Activated T-helper 17 cell treated with anti-CD3 and anti-CD28 coated beads, Interleukin-2, amount 50 U/mL, for 72 hours (primary cell): ENCODE results near the gene ENDOV. TPM values are rescaled to one million over a fixed set of nuclear protein-coding genes. Genes with fewer than 3 reads are reported as not detected.

Experiments
- ATAC-seq: fragments of 150-1000 bp; cut with Tn5 transposase; replicated peaks from 2 replicates; pipeline ENCODE4 v1.10.0; 2021; ENCODE audit warnings: mild to moderate bottlenecking, moderate library complexity
- H3K27ac Mint-ChIP-seq: one replicate; pipeline ENCODE4 v1.8.0; 2022; ENCODE audit warnings: mixed read lengths
- H3K27me3 Mint-ChIP-seq: one replicate; pipeline ENCODE4 v1.8.0; 2022; ENCODE audit warnings: mixed read lengths
- H3K36me3 Mint-ChIP-seq: one replicate; pipeline ENCODE4 v1.8.0; 2022; ENCODE audit warnings: low read depth, mild to moderate bottlenecking, mixed read lengths
- H3K4me1 Mint-ChIP-seq: one replicate; pipeline ENCODE4 v1.8.0; 2022; ENCODE audit warnings: mixed read lengths
- H3K4me3 Mint-ChIP-seq: one replicate; pipeline ENCODE4 v1.8.0; 2022; ENCODE audit warnings: mild to moderate bottlenecking, mixed read lengths
- H3K9me3 Mint-ChIP-seq: one replicate; pipeline ENCODE4 v1.8.0; 2022; ENCODE audit warnings: mixed read lengths
- total RNA-seq, 2 donors: library from RNA; stranded (reverse); gene quantifications; one replicate each; pipeline ENCODE4 v1.2.3, GENCODE V29; 2022

The ENDOV gene
- total RNA-seq, 2 donors from 2014 or later, result 9.7 to 20.1 TPM

GRCh38 chr17:80451104-80451775 lies 36.3 kb downstream of the ENDOV start:
- Mint-ChIP-seq H3K27me3 (no peaks in the 10 kb centered on the region), H3K27ac (no peak overlapping the region), H3K4me1 (peaks cover 5% of the 10 kb centered on the region), H3K9me3 (no peaks in the 10 kb centered on the region), H3K4me3 (no peak overlapping the region), H3K36me3 (no peaks in the 10 kb centered on the region)
- no peak for ATAC-seq

GRCh38 chr17:80452173-80452915 lies 37.4 kb downstream of the ENDOV start:
- Mint-ChIP-seq H3K4me3 (peak overlapping the region; percentile 92), H3K27ac (peak overlapping the region; percentile 5), H3K27me3 (peaks cover 3% of the 10 kb centered on the region), H3K9me3 (no peaks in the 10 kb centered on the region), H3K4me1 (peaks cover 5% of the 10 kb centered on the region), H3K36me3 (no peaks in the 10 kb centered on the region)
- no peak for ATAC-seq

GRCh38 chr17:80453126-80453997 lies 38.4 kb downstream of the ENDOV start:
- peaks cover 3% of the 10 kb centered on the region for H3K27me3 Mint-ChIP-seq

GRCh38 chr17:80453998-80454556 lies 39.1 kb downstream of the ENDOV start:
- Mint-ChIP-seq H3K9me3 (no peaks in the 10 kb centered on the region), H3K4me3 (peak overlapping the region; percentile 92), H3K36me3 (no peaks in the 10 kb centered on the region), H3K4me1 (peaks cover 5% of the 10 kb centered on the region), H3K27ac (peak overlapping the region; percentile 96), H3K27me3 (peaks cover 4% of the 10 kb centered on the region)
- ATAC-seq, result no peak

More at GRCh38 chr17:80453126-80453997, 38.4 kb downstream of the ENDOV start:
- H3K27ac Mint-ChIP-seq, result peak overlapping the region; percentile 96
- no peaks in the 10 kb centered on the region for H3K9me3 Mint-ChIP-seq
- peaks cover 5% of the 10 kb centered on the region for H3K4me1 Mint-ChIP-seq
- peak overlapping the region; percentile 92 for H3K4me3 Mint-ChIP-seq
- no peak for ATAC-seq
- H3K36me3 Mint-ChIP-seq, result no peaks in the 10 kb centered on the region

GRCh38 chr17:80454557-80455335 lies 39.8 kb downstream of the ENDOV start:
- peaks cover 10% of the 10 kb centered on the region for H3K27me3 Mint-ChIP-seq
- peak overlapping the region; percentile 98 for H3K27ac Mint-ChIP-seq
- H3K9me3 Mint-ChIP-seq, result no peaks in the 10 kb centered on the region
- ATAC-seq, result peak; percentile 95
- H3K4me3 Mint-ChIP-seq, result peak overlapping the region; percentile 92
- H3K4me1 Mint-ChIP-seq, result peaks cover 5% of the 10 kb centered on the region
- no peaks in the 10 kb centered on the region for H3K36me3 Mint-ChIP-seq

GRCh38 chr17:80455336-80455710 lies 40.4 kb downstream of the ENDOV start:
- H3K4me1 Mint-ChIP-seq, result peaks cover 5% of the 10 kb centered on the region
- H3K27ac Mint-ChIP-seq, result peak overlapping the region; percentile 98
- peaks cover 10% of the 10 kb centered on the region for H3K27me3 Mint-ChIP-seq
- ATAC-seq, result peak; percentile 57
- H3K4me3 Mint-ChIP-seq, result peak overlapping the region; percentile 92
- no peaks in the 10 kb centered on the region for H3K36me3 Mint-ChIP-seq
- H3K9me3 Mint-ChIP-seq, result no peaks in the 10 kb centered on the region

- H3K36me3 Mint-ChIP-seq, result no peaks in the 10 kb centered on the region
- H3K27me3 Mint-ChIP-seq, result peaks cover 12% of the 10 kb centered on the region
- no peaks in the 10 kb centered on the region for H3K9me3 Mint-ChIP-seq
- no peak for ATAC-seq
- peaks cover 5% of the 10 kb centered on the region for H3K4me1 Mint-ChIP-seq
- H3K4me3 Mint-ChIP-seq, result peak overlapping the region; percentile 92
- peak overlapping the region; percentile 98 for H3K27ac Mint-ChIP-seq
Observed at GRCh38 chr17:80455784-80456183, 40.8 kb downstream of the ENDOV start.

GRCh38 chr17:80456465-80457235 lies 41.7 kb downstream of the ENDOV start:
- Mint-ChIP-seq H3K4me1 (peaks cover 5% of the 10 kb centered on the region), H3K27me3 (peaks cover 15% of the 10 kb centered on the region), H3K9me3 (no peaks in the 10 kb centered on the region), H3K27ac (no peak overlapping the region), H3K4me3 (peak overlapping the region; percentile 19), H3K36me3 (no peaks in the 10 kb centered on the region)
- ATAC-seq, result no peak

- H3K27me3 Mint-ChIP-seq, result peaks cover 15% of the 10 kb centered on the region
- peak overlapping the region; percentile 19 for H3K4me3 Mint-ChIP-seq
- H3K27ac Mint-ChIP-seq, result no peak overlapping the region
- peaks cover 5% of the 10 kb centered on the region for H3K4me1 Mint-ChIP-seq
- ATAC-seq, result no peak
- H3K9me3 Mint-ChIP-seq, result no peaks in the 10 kb centered on the region
- no peaks in the 10 kb centered on the region for H3K36me3 Mint-ChIP-seq
Observed at GRCh38 chr17:80457236-80457856, 42.4 kb downstream of the ENDOV start.

- H3K4me3 Mint-ChIP-seq, result no peak overlapping the region
Observed at GRCh38 chr17:80458016-80458415, 43.0 kb downstream of the ENDOV start.

GRCh38 chr17:80459234-80459633 lies 44.3 kb downstream of the ENDOV start:
- peaks cover 15% of the 10 kb centered on the region for H3K27me3 Mint-ChIP-seq
- H3K4me3 Mint-ChIP-seq, result no peak overlapping the region
- no peaks in the 10 kb centered on the region for H3K36me3 Mint-ChIP-seq
- no peak overlapping the region for H3K27ac Mint-ChIP-seq
- H3K4me1 Mint-ChIP-seq, result no peaks in the 10 kb centered on the region
- H3K9me3 Mint-ChIP-seq, result no peaks in the 10 kb centered on the region
- ATAC-seq, result no peak

More at GRCh38 chr17:80458016-80458415, 43.0 kb downstream of the ENDOV start:
- Mint-ChIP-seq H3K27me3 (peaks cover 15% of the 10 kb centered on the region), H3K27ac (no peak overlapping the region), H3K4me1 (peaks cover 5% of the 10 kb centered on the region), H3K9me3 (no peaks in the 10 kb centered on the region), H3K36me3 (no peaks in the 10 kb centered on the region)
- ATAC-seq, result no peak

- Mint-ChIP-seq H3K27me3 (peaks cover 15% of the 10 kb centered on the region), H3K9me3 (no peaks in the 10 kb centered on the region), H3K36me3 (no peaks in the 10 kb centered on the region), H3K27ac (no peak overlapping the region), H3K4me3 (no peak overlapping the region), H3K4me1 (no peaks in the 10 kb centered on the region)
- no peak for ATAC-seq
Observed at GRCh38 chr17:80460429-80460834, 45.5 kb downstream of the ENDOV start.
